Ectodermal cell (in vitro differentiated cells): Measurements from ENCODE around the gene ZBTB32.

Experiments
- H3K27ac ChIP-seq: 2 replicates; pipeline ENCODE4 v1.7.0; 2013; ENCODE audit warnings: mild to moderate bottlenecking, low read depth, low read length; ENCODE audit not compliant: insufficient read depth, poor library complexity, severe bottlenecking
- H3K27me3 ChIP-seq: 2 replicates; pipeline ENCODE4 v1.7.0; 2013; ENCODE audit warnings: mild to moderate bottlenecking, low read length; ENCODE audit not compliant: insufficient read depth, control insufficient read depth, poor library complexity, severe bottlenecking
- H3K36me3 ChIP-seq: one replicate; pipeline ENCODE4 v1.7.0; 2013; ENCODE audit warnings: low read length; ENCODE audit not compliant: control insufficient read depth, insufficient read depth
- H3K4me1 ChIP-seq: one replicate; pipeline ENCODE4 v1.7.0; 2013; ENCODE audit warnings: low read length; ENCODE audit not compliant: control insufficient read depth, insufficient read depth
- H3K4me3 ChIP-seq: 2 replicates; pipeline ENCODE4 v1.7.0; 2013; ENCODE audit warnings: low read depth, low read length, control low read depth; ENCODE audit not compliant: insufficient read depth
- H3K9me3 ChIP-seq: 2 replicates; pipeline ENCODE4 v1.7.0; 2013; ENCODE audit warnings: mild to moderate bottlenecking, low read length, moderate library complexity; ENCODE audit not compliant: control insufficient read depth
- WGBS, 2 experiments: methylation state at CpG; one replicate each; pipeline ENCODE4 v1.1.7; 2013; ENCODE audit warnings: missing lambda C conversion rate in 2 of 2; 5-methylcytosine and 5-hydroxymethylcytosine counted together

Gene ZBTB32

DNA sequence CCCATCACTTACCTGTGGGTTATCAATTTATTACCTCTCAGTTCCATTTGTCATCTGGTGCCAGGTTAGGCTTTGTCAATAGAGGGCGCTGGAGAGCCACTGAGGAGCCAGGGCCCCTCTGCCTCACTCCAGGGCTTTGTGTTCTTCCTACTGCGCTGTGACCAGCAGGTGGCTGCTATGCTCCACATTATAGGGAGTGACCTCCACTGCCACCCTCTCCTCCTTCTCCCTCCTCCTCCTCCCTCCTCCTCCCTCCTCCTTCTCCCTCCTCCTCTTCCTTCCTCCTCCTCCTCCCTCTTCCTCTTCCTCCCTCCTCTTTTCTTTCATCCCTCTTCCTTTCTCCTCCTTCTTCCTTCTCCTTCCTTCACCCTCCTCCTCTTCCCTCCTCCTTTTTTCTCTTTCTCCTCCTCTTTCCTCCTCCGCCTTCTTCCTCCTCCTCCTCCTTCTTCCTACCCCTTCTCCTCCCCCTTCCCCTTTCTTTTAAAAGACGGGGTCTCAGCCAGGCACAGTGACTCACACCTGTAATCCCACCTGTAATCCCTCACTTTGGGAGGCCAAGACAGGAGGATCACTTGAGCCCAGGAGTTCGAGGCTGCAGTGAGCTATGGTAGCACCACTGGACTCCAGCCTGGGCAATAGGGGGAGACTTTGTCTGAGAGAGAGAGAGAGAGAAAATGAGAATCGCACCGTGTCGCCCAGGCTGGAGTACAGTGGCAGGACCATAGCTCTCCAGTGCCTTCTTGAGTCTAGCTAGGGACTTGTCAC, 10.3 kb upstream of the ZBTB32 start:
- no peaks in the 10 kb centered on the region for H3K36me3 ChIP-seq
- H3K4me3 ChIP-seq: no peak overlapping the region
- H3K27ac ChIP-seq: no peak overlapping the region
- H3K27me3 ChIP-seq: no peaks in the 10 kb centered on the region
- no peaks in the 10 kb centered on the region for H3K9me3 ChIP-seq
- no peaks in the 10 kb centered on the region for H3K4me1 ChIP-seq
- WGBS, 2 experiments: 45 to 52% methylated on average over 8 of the region's 8 CpGs

DNA sequence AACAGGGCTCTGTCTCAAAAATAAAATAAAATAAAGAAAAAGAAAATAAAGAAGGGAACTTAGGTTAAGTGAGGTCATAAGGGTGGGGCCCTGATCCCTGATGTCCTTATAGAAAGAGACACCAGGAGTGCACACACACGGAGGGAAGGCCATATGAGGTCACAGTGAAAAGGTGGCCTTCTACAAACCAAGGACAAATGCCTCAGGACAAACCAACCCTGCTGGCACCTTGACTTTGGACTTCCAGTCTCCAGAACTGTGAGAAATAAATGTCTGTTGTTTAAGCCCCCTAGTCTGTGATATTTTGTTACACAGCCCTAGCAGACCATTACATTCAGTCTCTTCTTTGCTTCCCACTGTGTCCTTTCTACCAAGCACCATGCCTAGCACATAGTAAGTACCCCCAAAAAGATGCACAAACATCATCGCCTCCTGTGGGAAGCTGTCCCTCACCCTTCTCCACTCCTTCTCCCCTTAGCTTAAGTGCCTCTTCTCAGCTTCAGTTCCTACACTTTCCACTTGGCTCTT, 8.4 kb upstream of the ZBTB32 start:
- no peaks in the 10 kb centered on the region for H3K4me1 ChIP-seq
- H3K9me3 ChIP-seq: no peaks in the 10 kb centered on the region
- no peaks in the 10 kb centered on the region for H3K27me3 ChIP-seq
- no peak overlapping the region for H3K4me3 ChIP-seq
- H3K36me3 ChIP-seq: no peaks in the 10 kb centered on the region
- H3K27ac ChIP-seq: no peak overlapping the region
- 89 to 93% methylated on average over 2 of the region's 2 CpGs for WGBS, 2 experiments

DNA sequence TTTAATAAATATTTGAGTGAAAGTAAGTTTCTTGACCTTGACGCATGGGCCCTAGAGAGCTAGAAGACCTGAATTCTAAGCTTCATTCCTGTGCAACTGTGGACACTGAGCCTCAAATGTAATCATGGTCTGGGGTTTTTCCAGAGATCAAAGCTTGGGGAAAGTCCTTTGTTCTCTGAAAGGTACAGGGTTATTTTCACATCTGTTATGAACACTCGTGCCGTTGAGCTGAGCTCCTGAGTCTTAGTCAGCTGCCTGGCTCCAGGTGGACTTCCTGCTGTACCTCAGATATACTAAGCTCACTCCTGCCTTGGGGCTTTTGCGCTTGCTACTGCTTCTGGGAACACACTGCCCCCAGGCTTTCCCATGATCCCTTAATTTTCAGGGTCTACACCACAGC, 7.5 kb upstream of the ZBTB32 start:
- Histone ChIP-seq H3K27ac (no peak overlapping the region), H3K27me3 (peaks cover 4% of the 10 kb centered on the region), H3K9me3 (no peaks in the 10 kb centered on the region), H3K36me3 (no peaks in the 10 kb centered on the region), H3K4me1 (no peaks in the 10 kb centered on the region), H3K4me3 (no peak overlapping the region)
- 86 to 88% methylated on average over 4 of the region's 4 CpGs for WGBS, 2 experiments

DNA sequence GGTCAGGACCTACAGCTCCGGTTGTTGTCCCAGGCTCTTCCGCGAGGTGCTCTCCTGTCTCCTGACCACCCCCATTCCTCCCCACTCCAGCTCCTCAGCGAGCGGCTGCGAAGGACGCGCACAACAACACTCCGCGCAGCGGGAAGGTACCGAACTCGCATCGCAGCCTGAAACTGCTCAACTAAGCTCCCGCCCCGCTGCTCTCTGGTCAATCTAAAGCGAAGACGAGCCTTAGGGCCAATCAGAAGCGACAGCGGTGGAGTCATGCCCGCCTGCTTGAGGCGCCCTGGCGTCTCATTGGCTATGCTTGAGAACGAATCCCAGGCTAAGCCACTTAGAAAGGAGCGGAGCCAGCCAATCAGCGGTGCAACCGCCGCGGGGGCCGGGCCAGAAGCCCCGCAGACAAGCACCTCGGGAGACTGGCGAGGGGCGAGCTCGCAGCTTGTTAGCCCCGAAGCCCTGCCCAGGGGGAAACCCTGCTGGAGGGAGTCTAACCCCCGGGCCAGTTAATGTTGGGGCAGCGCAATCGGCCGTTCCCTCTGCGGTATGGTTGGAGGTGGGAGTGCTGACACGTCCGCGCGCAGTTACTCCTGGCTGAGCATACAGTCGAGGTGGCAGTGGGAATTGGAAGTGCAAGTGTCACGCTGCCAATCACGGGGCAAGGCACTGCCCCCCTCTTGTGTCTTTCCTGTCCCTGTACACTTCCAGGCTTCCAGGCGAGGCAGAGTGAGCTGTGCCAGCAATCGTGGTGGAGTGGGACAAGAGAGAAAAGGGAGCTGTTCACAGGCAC, 1.9 kb upstream of the ZBTB32 start:
- Histone ChIP-seq H3K4me1 (no peaks in the 10 kb centered on the region), H3K9me3 (no peaks in the 10 kb centered on the region), H3K36me3 (no peaks in the 10 kb centered on the region), H3K4me3 (peak overlapping the region; percentile 30), H3K27ac (no peak overlapping the region), H3K27me3 (peaks cover 29% of the 10 kb centered on the region)
- WGBS, 2 experiments: 1% methylated on average over 50 of the region's 50 CpGs

DNA sequence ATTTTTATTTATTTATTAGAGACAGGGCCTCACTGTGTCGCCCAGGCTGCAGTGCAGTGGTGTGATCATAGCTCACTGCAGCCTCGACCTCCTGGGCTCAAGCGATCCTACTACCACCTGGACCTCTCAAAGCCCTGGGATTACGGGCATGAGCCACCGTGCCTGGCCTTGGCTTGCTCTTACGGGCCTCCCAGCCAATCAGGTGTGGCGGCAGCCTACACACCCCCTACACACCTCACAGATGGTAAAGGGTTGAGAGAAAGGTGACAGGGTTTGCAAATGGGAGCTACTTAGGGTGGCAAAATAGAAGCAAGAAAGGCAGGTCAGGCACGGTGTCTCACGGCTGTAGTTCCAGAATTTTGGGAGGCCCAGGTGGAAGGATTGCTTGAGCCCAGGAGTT, 1.0 kb upstream of the ZBTB32 start:
- Histone ChIP-seq H3K36me3 (no peaks in the 10 kb centered on the region), H3K9me3 (no peaks in the 10 kb centered on the region), H3K27me3 (peaks cover 29% of the 10 kb centered on the region), H3K27ac (no peak overlapping the region), H3K4me1 (no peaks in the 10 kb centered on the region), H3K4me3 (no peak overlapping the region)
- WGBS, 2 experiments: 65 to 66% methylated on average over 7 to 8 of the region's 9 CpGs

DNA sequence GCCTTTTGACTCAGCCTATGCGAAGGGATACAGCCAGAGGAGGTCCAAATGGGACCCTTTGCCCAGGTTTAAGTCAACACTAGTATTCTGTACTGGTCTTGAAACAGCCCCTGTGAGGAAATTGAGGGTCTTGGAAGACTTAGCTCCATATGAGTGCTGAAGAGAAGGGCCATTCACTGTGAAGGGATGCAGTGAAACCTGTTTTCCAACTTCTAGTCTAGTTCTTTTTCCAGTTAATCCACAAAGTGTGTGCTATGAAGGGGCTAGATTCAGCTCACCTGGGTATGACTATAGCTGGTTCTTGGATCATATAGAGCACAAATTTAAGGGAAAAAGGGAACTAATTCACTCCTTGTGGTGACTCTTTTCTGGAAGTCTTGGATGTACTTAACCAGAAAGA, 4.0 kb downstream of the ZBTB32 start:
- Histone ChIP-seq H3K4me3 (no peak overlapping the region), H3K36me3 (no peaks in the 10 kb centered on the region), H3K27ac (no peak overlapping the region), H3K4me1 (no peaks in the 10 kb centered on the region), H3K9me3 (no peaks in the 10 kb centered on the region), H3K27me3 (peaks cover 21% of the 10 kb centered on the region)
- 85 to 86% methylated on average over 1 of the region's 1 CpG for WGBS, 2 experiments

DNA sequence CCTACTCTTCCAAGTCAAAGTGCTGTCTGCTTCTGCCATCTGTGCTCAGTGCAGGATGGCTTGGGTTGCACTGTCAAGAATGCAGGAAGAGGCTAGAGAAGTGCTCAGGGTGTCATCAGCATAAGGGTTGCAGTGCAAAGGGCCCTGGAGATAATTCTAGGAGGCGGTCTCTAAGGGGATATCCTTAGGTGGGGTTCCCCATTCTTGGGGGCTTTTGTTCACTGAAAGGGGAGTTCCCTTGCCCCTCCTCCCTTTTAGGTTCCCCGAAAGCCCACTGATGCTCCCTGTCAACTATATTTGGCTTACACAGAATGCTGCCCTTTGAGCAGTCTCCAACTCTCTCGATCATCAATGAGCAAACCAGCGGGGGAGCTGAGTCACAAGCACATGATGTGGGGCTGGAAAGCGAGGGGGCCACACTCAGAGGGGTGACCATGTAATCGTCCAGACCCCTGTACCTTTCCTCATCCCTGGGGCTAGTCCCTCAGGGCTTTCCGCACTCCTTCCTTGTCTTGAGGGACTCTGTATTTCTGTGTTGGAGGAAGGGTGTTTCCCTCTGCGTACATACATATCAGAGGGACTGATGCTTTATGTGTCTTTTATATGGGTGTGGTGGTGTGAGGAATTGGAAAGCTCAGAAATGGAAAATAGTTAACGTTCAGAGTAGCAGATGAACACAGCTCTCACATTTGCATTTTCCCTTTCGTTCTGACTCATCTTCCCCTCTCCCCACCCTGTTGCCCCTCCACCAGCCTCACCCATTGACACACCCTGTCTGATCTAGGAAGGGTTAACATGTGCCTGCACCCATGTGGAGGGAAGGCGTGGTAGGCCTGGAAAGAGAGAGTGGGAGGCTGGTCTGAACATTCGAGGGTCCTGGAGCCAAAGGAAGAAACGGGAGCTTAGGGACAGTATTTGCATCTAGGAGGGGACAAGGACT, 6.7 kb downstream of the ZBTB32 start:
- WGBS, 2 experiments: 51 to 58% methylated on average over 13 of the region's 13 CpGs
- Histone ChIP-seq H3K4me3 (no peak overlapping the region), H3K4me1 (peaks cover 20% of the 10 kb centered on the region), H3K27me3 (peaks cover 29% of the 10 kb centered on the region), H3K9me3 (no peaks in the 10 kb centered on the region), H3K27ac (no peak overlapping the region), H3K36me3 (no peaks in the 10 kb centered on the region)

DNA sequence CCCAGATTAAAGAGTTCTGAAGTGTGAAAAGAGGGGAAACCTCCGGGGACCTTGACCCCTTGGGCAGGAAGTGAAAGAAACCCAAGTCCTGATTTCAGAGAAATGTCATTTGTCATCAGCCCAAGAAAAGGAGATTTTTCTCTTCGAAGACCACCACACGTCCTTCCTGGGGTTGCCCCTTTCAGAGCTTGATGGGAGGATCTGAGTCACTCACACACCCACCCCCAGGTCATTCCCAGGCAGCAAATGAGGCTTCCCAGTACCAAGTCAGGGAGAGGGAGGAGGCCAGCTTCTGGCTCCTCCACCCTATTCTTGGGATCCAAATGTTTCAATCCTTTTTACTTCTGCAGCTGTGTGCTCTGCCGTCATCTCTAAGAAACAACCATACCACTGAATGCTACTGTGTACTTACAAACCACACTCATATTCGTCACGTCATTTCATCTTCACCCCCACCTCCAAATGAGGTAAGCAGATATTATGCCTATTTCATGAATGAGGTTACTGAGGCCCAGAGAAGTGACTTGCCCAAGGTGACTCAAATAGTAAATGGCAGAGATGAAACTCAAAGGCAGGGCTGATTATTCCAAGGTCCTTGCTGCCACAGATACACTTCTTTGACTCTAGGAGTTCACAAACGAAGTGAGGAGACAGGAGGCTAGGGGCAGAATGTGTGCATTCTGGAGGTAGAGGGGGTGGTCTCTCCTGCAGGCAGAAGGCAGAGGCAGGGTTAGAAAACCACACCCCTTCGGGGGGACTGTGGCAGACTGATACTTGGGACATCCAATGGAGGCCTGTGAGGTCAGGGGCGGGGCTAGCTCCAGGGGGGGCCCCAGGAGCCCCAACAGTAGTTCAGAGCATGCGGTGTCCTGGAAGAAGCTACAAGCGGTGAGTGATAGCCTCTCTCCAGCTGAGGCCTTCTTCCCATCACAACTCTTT, 8.5 kb downstream of the ZBTB32 start:
- Histone ChIP-seq H3K36me3 (no peaks in the 10 kb centered on the region), H3K4me3 (no peak overlapping the region), H3K27ac (no peak overlapping the region), H3K9me3 (no peaks in the 10 kb centered on the region), H3K4me1 (peaks cover 20% of the 10 kb centered on the region), H3K27me3 (peaks cover 29% of the 10 kb centered on the region)
- 79 to 84% methylated on average over 9 to 11 of the region's 11 CpGs for WGBS, 2 experiments

DNA sequence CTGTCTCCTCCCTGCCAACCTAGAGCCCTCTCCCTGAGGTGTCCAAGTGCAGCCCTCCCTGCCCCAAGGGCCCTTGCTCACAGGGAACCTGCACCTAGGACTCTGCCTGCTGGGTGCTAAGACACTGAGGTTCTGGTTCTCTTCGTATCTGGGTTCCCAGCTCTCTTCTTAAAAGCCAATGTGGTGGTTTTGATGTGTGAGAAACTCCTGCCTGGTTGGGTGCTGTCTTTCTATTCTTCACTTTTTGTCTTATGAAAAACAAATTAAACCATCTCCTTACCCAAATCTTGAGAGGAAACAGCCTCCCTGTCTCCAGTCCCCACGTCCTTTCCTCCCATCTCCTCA, 9.1 kb downstream of the ZBTB32 start:
- H3K27ac ChIP-seq: no peak overlapping the region
- peaks cover 20% of the 10 kb centered on the region for H3K4me1 ChIP-seq
- H3K36me3 ChIP-seq: no peaks in the 10 kb centered on the region
- 81 to 88% methylated on average over 2 of the region's 2 CpGs for WGBS, 2 experiments
- H3K4me3 ChIP-seq: no peak overlapping the region
- H3K9me3 ChIP-seq: no peaks in the 10 kb centered on the region
- H3K27me3 ChIP-seq: peaks cover 29% of the 10 kb centered on the region
